Stimulated activated CD8-positive, alpha-beta memory T cell treated with anti-CD3 and anti-CD28 coated beads, Interleukin-4, amount 100 ng/mL, for 48 hours (primary cell): ENCODE results near the gene GFOD1.
"Not testable (repeated sequence)": the region's sequence is repeated elsewhere in the genome, so short reads cannot be mapped to it uniquely, and the experiment has no call there.

Experiments used
- DNase-seq: peaks from one replicate; pipeline ENCODE4 v3.0.0-alpha.2; 2020

The GFOD1 gene

GRCh38 chr6:13462458-13463327, 24.7 kb downstream of the GFOD1 start:
- no peak for DNase-seq

GRCh38 chr6:13461805-13462204, 25.6 kb downstream of the GFOD1 start:
- DNase-seq, result no peak

GRCh38 chr6:13461307-13461706, 26.1 kb downstream of the GFOD1 start:
- no peak for DNase-seq

GRCh38 chr6:13460289-13460688, 27.1 kb downstream of the GFOD1 start:
- not testable (repeated sequence) for DNase-seq

GRCh38 chr6:13457577-13457976, 29.8 kb downstream of the GFOD1 start:
- DNase-seq, result no peak

- no peak for DNase-seq
Observed at GRCh38 chr6:13455552-13455966, 31.8 kb downstream of the GFOD1 start.

GRCh38 chr6:13454286-13455221, 32.8 kb downstream of the GFOD1 start:
- DNase-seq, result peak; percentile 84

GRCh38 chr6:13453771-13454251, 33.6 kb downstream of the GFOD1 start:
- peak; percentile 49 for DNase-seq

GRCh38 chr6:13453153-13453552, 34.2 kb downstream of the GFOD1 start:
- no peak for DNase-seq

GRCh38 chr6:13452346-13453117, 34.9 kb downstream of the GFOD1 start:
- DNase-seq, result no peak

- no peak for DNase-seq
Observed at GRCh38 chr6:13451181-13451895, 36.1 kb downstream of the GFOD1 start.

GRCh38 chr6:13450628-13451027, 36.8 kb downstream of the GFOD1 start:
- no peak for DNase-seq

GRCh38 chr6:13447949-13448724, 39.3 kb downstream of the GFOD1 start:
- no peak for DNase-seq

- no peak for DNase-seq
Observed at GRCh38 chr6:13446381-13446780, 41.0 kb downstream of the GFOD1 start.

GRCh38 chr6:13445744-13446115, 41.7 kb downstream of the GFOD1 start:
- no peak for DNase-seq

- no peak for DNase-seq
Observed at GRCh38 chr6:13445005-13445743, 42.2 kb downstream of the GFOD1 start.

GRCh38 chr6:13444604-13445003, 42.8 kb downstream of the GFOD1 start:
- DNase-seq, result no peak

- not testable (repeated sequence) for DNase-seq
Observed at GRCh38 chr6:13443978-13444377, 43.4 kb downstream of the GFOD1 start.

GRCh38 chr6:13441778-13442177, 45.6 kb downstream of the GFOD1 start:
- DNase-seq, result no peak

- no peak for DNase-seq
Observed at GRCh38 chr6:13439644-13440043, 47.8 kb downstream of the GFOD1 start.

- DNase-seq, result no peak
Observed at GRCh38 chr6:13438126-13438525, 49.3 kb downstream of the GFOD1 start.
